Measurements from ENCODE around the gene MARCHF7. TPM values are rescaled to one million over a fixed set of nuclear protein-coding genes. Genes with fewer than 3 reads are reported as not detected.

MARCHF7 gene
- total RNA-seq = 137 and 171 TPM in 2 replicates

GRCh38 chr2:159712143-159712928 lies at the start of gene MARCHF7:
TSS of gene MARCHF7 (plus strand) at chr2:159712506. CDS start at chr2:159729023, 16,517 bp downstream.

Other genes starting within 250 kb of the MARCHF7 start
- 67.2 and 75.3 TPM in 2 replicates for gene BAZ2B, start 96.0 kb upstream of the MARCHF7 start, total RNA-seq
- gene CD302, start 85.7 kb downstream of the MARCHF7 start, total RNA-seq = 24.0 and 28.5 TPM in 2 replicates
- gene LY75, start 192.2 kb downstream of the MARCHF7 start, total RNA-seq = 11.9 and 18.4 TPM in 2 replicates